Body of pancreas (tissue), 4 donors: ENCODE measurements around the gene REV3L. TPM values are rescaled to one million over a fixed set of nuclear protein-coding genes. Genes with fewer than 3 reads are reported as not detected.

Experiments
- ATAC-seq: fragments of 150-250 bp; one replicate; pipeline ENCODE4 v1.9.1; 2016
- DNase-seq, 4 donors: peaks; one replicate each; pipeline ENCODE4 v3.0.0-alpha.2; 2019
- H3K27ac ChIP-seq, 4 donors: fragments of 200-600 bp; sonication (generic); 1 replicate in 3 of 4; 2 replicates in 1 of 4; pipeline versions ENCODE4 v1.5.1 to v1.6.1; 2016 to 2019; ENCODE audit warnings: mild to moderate bottlenecking in 1 of 4, mixed read lengths in 1 of 4, moderate library complexity in 1 of 4
- H3K27me3 ChIP-seq, 2 donors: fragments of 200-600 bp; sonication (generic); one replicate each; pipeline ENCODE4 v1.6.0; 2016; ENCODE audit warnings: mild to moderate bottlenecking in 1 of 2
- H3K36me3 ChIP-seq, 2 donors: fragments of 200-600 bp; sonication (generic); replicated peaks in 1 of 2; 2 replicates each; pipeline ENCODE4 v1.5.1; 2016; ENCODE audit warnings: low read depth in 2 of 2; ENCODE audit not compliant: insufficient read depth in 1 of 2
- H3K4me1 ChIP-seq: fragments of 200-600 bp; sonication (generic); one replicate; pipeline ENCODE4 v1.6.0; 2016
- H3K4me3 ChIP-seq, 2 donors: fragments of 200-600 bp; sonication (generic); 1 replicate in 1 of 2; 2 replicates in 1 of 2; pipeline ENCODE4 v1.5.1; 2016 to 2019
- H3K9me3 ChIP-seq, 3 donors: fragments of 200-600 bp; sonication (generic); 1 replicate in 2 of 3; 2 replicates in 1 of 3; pipeline ENCODE4 v1.5.1; 2016
- POLR2A ChIP-seq, 3 donors: fragments of 450-650 bp; IDR thresholded peaks; one replicate each; pipeline ENCODE4 v1.6.1; 2016; ENCODE audit warnings: antibody characterized with exemption in 3 of 3, mild to moderate bottlenecking in 2 of 3
- WGBS, 2 donors: methylation state at CpG; one replicate each; pipeline ENCODE4 v1.1.5; 2017; 5-methylcytosine and 5-hydroxymethylcytosine counted together
- intact Hi-C: fragments of 100-400 bp; cut with DNase I; formaldehyde crosslinking; loops from one replicate; pipeline ENCODE4 v1.15.1; 2023
- total RNA-seq, 2 donors: library from RNA; depleted of rRNA; stranded (reverse); fragments of >200 nt; gene quantifications; one replicate each; pipeline ENCODE4 v1.1.0, GENCODE V29; 2016
- TF ChIP-seq, protein P1 (sequence below), 7 experiments: fragments of 450-650 bp in 4 of 7; fragments of 200-600 bp in 3 of 7; sonication (generic) in 3 of 7; IDR thresholded peaks; one replicate each; pipeline ENCODE4 v1.5.1; 2016 to 2019; ENCODE audit warnings: antibody characterized with exemption in 7 of 7

The REV3L gene
- total RNA-seq, 2 donors from 2014 or later: 28.3 to 29.7 TPM

DNA sequence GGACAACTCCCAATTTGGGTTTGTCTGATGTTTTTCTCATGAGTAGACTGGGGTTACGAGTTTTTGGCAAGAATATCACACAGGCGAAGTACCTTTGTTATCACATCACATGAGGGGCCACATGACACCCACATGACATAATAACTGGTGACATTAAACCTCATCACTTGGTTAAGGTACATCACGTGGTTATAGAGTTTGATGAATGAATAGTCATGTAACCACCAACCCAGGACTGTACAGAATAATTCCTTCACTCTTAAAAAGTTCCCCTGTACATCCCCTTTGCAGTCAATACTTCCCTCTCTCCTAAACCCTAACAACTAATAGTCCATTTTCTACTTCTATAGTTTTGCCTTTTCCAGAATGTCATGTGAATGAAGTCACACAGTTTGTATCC lies 83.4 kb downstream of the REV3L start:
- H3K27ac ChIP-seq: no peak overlapping the region
- H3K36me3 ChIP-seq: peaks cover 0 to 5% of the 10 kb centered on the region in 2 donors
- ATAC-seq (no peak), DNase-seq (no peak)
- WGBS, 2 donors: 66 to 85% methylated on average over 3 of the region's 3 CpGs
- no peaks in the 10 kb centered on the region for H3K4me1 ChIP-seq
- H3K27me3 ChIP-seq: no peaks in the 10 kb centered on the region
- TF ChIP-seq, protein P1, sequence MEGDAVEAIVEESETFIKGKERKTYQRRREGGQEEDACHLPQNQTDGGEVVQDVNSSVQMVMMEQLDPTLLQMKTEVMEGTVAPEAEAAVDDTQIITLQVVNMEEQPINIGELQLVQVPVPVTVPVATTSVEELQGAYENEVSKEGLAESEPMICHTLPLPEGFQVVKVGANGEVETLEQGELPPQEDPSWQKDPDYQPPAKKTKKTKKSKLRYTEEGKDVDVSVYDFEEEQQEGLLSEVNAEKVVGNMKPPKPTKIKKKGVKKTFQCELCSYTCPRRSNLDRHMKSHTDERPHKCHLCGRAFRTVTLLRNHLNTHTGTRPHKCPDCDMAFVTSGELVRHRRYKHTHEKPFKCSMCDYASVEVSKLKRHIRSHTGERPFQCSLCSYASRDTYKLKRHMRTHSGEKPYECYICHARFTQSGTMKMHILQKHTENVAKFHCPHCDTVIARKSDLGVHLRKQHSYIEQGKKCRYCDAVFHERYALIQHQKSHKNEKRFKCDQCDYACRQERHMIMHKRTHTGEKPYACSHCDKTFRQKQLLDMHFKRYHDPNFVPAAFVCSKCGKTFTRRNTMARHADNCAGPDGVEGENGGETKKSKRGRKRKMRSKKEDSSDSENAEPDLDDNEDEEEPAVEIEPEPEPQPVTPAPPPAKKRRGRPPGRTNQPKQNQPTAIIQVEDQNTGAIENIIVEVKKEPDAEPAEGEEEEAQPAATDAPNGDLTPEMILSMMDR (IDR thresholded peaks at IDR 0.05): no peak
- TF ChIP-seq POLR2A (IDR thresholded peaks at IDR 0.05): no peak
- intact Hi-C loops: no loop called here
- no peak overlapping the region for H3K4me3 ChIP-seq
- no peaks in the 10 kb centered on the region for H3K9me3 ChIP-seq

DNA sequence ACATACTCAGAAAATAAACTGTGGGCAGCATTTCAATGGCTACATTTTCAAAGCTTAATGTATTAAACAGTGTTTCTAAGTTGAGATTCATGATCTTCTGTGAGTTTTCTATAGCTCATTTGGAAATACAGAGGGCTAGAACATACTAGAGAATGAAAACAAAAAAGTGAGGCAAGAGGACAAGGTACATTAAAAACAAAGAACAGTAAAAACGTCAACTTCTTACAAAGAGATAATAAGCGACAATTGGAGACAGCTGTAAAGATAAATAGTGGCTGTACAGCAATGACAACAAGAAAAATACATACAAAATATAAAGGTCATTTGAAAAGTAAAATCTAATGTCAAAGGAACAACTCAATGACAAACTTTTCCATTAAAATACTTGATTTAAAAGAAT lies 94.3 kb downstream of the REV3L start:
- DNase-seq (no peak), ATAC-seq (no peak)
- H3K36me3 ChIP-seq: peaks cover 0 to 8% of the 10 kb centered on the region in 2 donors
- H3K27me3 ChIP-seq: no peaks in the 10 kb centered on the region
- TF ChIP-seq POLR2A (IDR thresholded peaks at IDR 0.05): no peak
- TF ChIP-seq, protein P1 (IDR thresholded peaks at IDR 0.05): no peak
- intact Hi-C loops: no loop called here
- no peaks in the 10 kb centered on the region for H3K9me3 ChIP-seq
- 48 to 49% methylated on average over 2 of the region's 2 CpGs for WGBS, 2 donors
- no peak overlapping the region for H3K27ac ChIP-seq
- H3K4me3 ChIP-seq: no peak overlapping the region
- no peaks in the 10 kb centered on the region for H3K4me1 ChIP-seq

DNA sequence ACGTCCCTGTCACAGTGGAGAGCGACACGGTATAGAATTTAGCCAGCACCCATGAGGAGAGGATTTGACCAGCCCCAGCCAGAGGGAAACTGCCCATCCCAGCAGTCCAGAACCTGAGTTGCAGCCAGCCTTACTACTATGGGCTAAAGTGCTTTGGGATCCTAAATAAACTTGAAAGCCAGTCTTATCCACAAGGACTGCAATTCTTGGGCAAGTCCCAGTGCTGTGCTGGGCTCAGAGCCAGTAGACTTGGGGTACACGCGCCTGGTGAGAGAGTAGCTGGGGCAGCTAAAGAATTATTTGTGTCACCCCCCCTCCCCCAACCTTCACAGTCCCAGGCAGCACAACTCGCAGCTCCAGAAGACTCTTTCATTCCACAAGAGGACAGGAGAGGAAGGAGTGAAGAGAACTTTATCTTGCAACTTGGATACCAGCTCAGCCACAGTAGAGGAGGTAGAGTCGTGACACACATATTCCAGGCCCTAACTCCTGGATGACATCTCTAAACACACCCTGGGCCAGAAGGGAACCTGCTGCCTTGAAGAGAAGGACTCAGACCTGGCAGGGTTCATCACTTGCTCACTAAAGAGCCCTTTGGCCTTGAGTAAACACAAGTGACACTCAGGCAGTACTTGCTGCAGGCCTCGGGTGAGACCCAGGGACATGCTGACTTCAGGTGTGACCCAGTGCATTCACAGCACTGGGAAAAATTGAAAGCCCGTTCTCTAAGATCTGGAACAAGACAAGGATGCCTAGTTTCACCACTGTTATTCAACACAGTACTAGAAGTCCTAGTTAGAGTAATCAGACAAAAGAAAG lies 100.3 kb downstream of the REV3L start:
- no peaks in the 10 kb centered on the region for H3K4me1 ChIP-seq
- peaks cover 0 to 7% of the 10 kb centered on the region in 2 donors for H3K36me3 ChIP-seq
- no peak overlapping the region for H3K4me3 ChIP-seq
- no peak overlapping the region for H3K27ac ChIP-seq
- H3K9me3 ChIP-seq: no peaks in the 10 kb centered on the region
- ATAC-seq (no peak), DNase-seq (no peak)
- intact Hi-C loops: no loop called here
- WGBS, 2 donors: 90 to 91% methylated on average over 8 to 9 of the region's 9 CpGs
- no peaks in the 10 kb centered on the region for H3K27me3 ChIP-seq
- TF ChIP-seq, protein P1 (IDR thresholded peaks at IDR 0.05): no peak
- TF ChIP-seq POLR2A (IDR thresholded peaks at IDR 0.05): no peak

DNA sequence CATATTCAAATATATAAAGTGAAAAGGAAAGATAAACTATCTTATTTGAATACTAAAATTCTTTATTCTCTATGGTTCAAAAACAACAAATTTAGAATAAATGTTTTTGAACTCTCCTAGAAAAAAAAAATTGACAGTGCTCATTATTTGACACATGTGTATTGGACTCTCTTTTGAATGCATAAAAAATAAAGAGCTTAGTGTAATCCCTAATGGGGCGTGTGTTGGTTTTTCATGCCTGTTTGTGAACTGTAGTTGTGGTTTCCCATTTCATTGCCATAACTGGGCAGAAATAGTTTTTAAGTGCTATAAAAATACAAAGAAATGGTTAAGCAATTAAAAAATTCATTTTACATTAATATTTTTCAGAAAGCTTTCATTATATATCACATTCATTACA lies 101.3 kb downstream of the REV3L start:
- no peak for ATAC-seq

More for the DNA sequence above, 101.3 kb downstream of the REV3L start:
- 91 to 100% methylated on average over 1 of the region's 1 CpG for WGBS, 2 donors
- intact Hi-C loops: no loop called here
- Histone ChIP-seq H3K27ac (no peak overlapping the region), H3K36me3 (peaks cover 0 to 9% of the 10 kb centered on the region in 2 donors), H3K4me1 (no peaks in the 10 kb centered on the region), H3K4me3 (no peak overlapping the region), H3K9me3 (no peaks in the 10 kb centered on the region), H3K27me3 (no peaks in the 10 kb centered on the region)
- TF ChIP-seq, protein P1 (IDR thresholded peaks at IDR 0.05): no peak
- TF ChIP-seq POLR2A (IDR thresholded peaks at IDR 0.05): no peak
- DNase-seq: no peak
